GM12864 (cell line): ENCODE measurements around the gene MAP3K2.

Source experiments
- DNase-seq: peaks from one replicate; pipeline ENCODE4 v3.0.0-alpha.2; 2011; ENCODE audit warnings: low read depth
- H3K4me3 ChIP-seq: 2 replicates; pipeline ENCODE4 v1.5.1; 2011; ENCODE audit warnings: mild to moderate bottlenecking, low read depth, low read length, control low read depth
- TF ChIP-seq, protein P1 (sequence below): IDR thresholded peaks from 2 replicates; pipeline ENCODE4 v1.5.1; 2011; ENCODE audit warnings: low read depth, mild to moderate bottlenecking, moderate library complexity, low read length, control low read depth, inconsistent platforms; ENCODE audit errors: missing control alignments

The MAP3K2 gene

DNA sequence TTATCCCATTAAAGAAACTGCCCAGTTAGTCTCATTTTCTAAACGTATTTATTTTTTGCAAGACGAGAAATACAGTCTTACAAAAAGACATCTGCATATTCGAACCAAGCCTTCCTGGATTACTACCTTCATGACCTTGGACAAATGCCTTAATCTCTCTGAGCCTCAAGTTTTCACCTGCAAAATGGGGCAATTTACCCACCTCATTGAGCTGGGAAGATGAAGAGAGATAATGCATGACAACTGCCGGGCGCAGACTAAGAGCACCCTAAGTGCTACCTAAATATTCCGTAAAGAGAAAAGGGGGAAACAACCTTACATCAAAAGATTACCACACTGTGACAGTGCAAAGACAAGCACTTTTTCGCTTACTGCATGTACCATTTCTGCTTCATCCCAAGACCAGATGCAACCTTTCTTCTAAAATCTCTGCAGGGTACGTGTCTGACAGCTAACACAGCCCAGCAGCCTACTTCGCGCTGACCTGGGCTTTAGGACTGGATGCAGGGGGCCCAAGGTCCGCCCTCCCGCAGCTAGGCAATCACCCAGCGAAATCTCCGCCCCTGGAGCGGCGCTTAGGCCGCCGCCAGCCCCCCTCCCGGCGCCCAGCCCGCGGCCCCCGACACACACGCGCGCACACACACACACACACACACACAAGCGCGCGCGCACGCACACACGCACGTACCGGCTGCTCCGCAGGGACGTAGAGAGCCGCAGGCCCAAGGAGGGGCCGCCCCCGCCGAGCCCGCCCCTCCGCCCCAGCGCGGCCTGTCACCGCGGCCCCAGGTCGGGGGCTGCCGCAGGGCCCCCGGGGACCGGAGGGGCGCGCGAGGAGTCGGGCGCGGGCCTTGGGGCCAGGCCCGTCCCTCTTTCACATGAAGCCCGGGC lies 766 bp downstream of the MAP3K2 start:
- DNase-seq, result peak; percentile 69
- H3K4me3 ChIP-seq, result peak overlapping the region; percentile 97
- TF ChIP-seq, protein P1, sequence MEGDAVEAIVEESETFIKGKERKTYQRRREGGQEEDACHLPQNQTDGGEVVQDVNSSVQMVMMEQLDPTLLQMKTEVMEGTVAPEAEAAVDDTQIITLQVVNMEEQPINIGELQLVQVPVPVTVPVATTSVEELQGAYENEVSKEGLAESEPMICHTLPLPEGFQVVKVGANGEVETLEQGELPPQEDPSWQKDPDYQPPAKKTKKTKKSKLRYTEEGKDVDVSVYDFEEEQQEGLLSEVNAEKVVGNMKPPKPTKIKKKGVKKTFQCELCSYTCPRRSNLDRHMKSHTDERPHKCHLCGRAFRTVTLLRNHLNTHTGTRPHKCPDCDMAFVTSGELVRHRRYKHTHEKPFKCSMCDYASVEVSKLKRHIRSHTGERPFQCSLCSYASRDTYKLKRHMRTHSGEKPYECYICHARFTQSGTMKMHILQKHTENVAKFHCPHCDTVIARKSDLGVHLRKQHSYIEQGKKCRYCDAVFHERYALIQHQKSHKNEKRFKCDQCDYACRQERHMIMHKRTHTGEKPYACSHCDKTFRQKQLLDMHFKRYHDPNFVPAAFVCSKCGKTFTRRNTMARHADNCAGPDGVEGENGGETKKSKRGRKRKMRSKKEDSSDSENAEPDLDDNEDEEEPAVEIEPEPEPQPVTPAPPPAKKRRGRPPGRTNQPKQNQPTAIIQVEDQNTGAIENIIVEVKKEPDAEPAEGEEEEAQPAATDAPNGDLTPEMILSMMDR, result no peak

DNA sequence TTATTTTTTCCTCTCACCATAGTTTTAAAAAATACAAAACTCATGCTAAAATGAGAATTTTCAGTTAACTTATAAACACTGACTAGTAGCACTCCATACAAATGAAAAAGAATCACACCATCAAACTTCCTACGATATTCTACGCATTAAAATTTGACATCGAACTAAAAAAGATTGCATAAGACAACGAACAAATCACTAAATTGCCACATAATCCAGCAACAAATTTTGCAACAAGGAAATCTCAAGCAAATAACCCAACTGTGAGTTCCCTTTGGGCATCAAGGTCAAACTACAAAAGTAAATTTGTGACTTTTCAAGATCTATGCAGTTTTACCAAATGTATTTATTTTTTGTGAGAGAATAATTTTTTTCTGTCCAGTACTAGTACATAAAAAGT lies 1.5 kb downstream of the MAP3K2 start:
- H3K4me3 ChIP-seq, result peak overlapping the region; percentile 97; the same call in 1 of the 2 replicates
- DNase-seq, result no peak
- TF ChIP-seq, protein P1, result no peak

DNA sequence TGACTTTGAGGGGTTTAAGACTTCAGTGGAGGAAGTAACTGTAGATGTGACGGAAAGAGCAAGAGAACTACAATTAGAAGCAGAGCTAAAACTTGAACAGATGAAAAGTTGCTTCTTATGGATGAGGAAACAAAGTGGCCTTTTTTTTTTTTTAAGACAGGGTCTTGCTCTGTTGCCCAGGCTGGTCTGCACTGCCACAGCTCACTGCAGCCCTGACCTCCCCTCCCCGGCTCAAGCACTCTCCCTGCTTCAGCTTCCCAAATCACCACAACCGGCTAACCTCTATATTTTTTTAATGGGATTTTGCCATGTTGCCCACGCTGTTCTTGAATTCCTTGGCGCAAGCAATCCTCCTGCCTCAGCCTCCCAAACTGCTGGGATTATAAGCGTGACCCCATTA lies 3.2 kb downstream of the MAP3K2 start:
- TF ChIP-seq, protein P1, result no peak
- no peak overlapping the region for H3K4me3 ChIP-seq
- DNase-seq, result no peak

DNA sequence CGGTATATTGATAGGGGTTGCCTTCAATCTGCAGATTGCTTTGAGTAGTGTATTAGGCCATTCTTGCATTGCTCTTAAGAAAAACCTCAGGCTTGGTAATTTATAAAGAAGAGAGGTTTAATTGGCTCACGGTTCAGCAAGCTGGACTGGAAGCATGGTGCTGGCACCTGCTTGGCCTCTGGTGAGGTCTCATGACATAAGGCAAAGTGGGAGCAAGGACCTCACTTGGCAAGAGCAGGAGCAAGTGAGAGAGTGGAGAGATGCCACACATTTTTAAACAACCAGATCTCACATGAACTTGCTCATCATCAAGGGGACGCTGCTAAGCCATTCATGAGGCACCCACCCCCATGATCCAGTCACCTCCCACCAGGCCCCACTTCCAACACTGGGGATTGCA lies 4.9 kb downstream of the MAP3K2 start:
- no peak overlapping the region for H3K4me3 ChIP-seq
- TF ChIP-seq, protein P1, result no peak
- DNase-seq, result no peak

DNA sequence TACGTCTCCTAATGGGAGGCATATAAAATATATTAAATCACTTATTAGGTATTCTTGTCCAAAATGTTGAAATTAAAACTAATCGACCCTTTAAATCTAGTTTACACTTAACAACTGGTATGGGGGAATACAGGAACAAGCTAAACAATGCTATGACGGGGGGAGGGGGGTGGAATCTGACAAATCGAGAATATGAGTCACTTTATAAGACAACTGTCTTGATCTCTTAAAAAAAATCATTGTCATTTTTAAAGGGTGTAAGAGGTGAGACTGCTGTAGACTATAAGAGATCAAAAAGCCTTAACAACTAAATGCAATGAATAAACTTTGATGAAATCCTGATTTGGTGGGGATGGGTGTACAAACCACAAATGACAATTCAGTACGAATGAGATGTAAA lies 6.0 kb downstream of the MAP3K2 start:
- DNase-seq, result no peak
- TF ChIP-seq, protein P1, result no peak
- H3K4me3 ChIP-seq, result no peak overlapping the region

DNA sequence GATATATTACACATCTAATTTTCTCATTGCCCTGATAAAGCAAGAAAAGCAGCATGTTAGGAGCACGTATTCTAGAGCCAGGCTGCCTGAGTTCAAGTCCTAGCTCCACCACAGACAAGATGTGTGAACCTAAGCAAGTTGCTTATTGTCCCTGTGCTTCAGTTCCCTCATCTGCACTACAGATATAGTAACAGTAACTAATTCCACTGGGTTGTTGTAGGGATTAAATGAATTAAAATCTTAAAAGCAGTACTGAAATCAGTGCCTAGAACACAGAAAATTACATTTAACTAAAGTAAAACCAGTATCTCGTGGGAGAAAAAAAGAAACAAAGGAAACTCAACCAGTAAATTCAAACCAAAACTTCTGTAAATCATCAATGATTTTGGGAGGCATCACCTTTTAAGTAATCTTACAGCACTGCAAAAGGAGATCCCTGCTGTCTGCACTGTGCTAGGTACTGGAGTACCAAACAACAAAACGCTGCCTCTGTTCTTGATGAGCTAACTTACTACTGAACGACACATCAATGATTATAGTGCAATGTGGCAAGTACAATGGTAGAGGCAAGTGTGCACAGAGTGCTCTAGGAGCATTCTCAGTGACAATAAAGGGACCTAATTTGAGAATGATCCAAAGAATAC lies 7.9 kb downstream of the MAP3K2 start:
- DNase-seq, result no peak
- TF ChIP-seq, protein P1, result no peak
- no peak overlapping the region for H3K4me3 ChIP-seq

DNA sequence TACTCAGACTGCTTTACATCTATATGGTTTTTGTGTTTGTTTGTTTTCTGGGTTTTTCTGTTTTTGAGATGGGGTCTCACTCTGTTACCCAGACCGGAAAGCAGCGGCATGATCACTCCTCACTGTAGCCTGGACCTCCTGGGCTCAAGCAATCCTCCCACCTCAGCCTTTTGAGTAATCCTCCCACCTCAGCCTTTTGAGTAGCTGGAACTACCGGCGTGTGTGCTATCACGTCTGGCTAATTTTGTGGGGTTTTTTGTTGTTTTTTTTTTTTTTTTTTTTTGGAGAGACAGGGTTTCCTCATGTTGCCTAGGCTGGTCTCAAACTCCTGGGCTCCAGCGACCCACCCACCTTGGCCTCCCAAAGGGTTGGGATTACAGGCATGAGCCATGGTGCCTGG lies 9.1 kb downstream of the MAP3K2 start:
- no peak overlapping the region for H3K4me3 ChIP-seq
- TF ChIP-seq, protein P1, result no peak
- no peak for DNase-seq
